Measurements from ENCODE around the gene TMEM167A. TPM values are rescaled to one million over a fixed set of nuclear protein-coding genes. Genes with fewer than 3 reads are reported as not detected.
"Not testable (repeated sequence)": the region's sequence is repeated elsewhere in the genome, so short reads cannot be mapped to it uniquely, and the experiment has no call there.

The TMEM167A gene
- total RNA-seq, 2 donors from 2014 or later = 41.2 to 49.9 TPM

GRCh38 chr5:83071286-83072051 lies 5.7 kb downstream of the TMEM167A start:
- peak; percentile 33 for ATAC-seq
- H3K36me3 Mint-ChIP-seq (ENCODE audit: low read depth) = no peaks in the 10 kb centered on the region
- peak overlapping the region; percentile 65 for H3K27ac Mint-ChIP-seq
- peak overlapping the region; percentile 43 for H3K4me3 Mint-ChIP-seq
- H3K4me1 Mint-ChIP-seq = peaks cover 47% of the 10 kb centered on the region
- no peaks in the 10 kb centered on the region for H3K27me3 Mint-ChIP-seq
- no peaks in the 10 kb centered on the region for H3K9me3 ChIP-seq (ENCODE audit: control insufficient read depth, low read length, poor library complexity, severe bottlenecking)
- DNase-seq = no peak

GRCh38 chr5:83069096-83069799 lies 7.9 kb downstream of the TMEM167A start:
- Mint-ChIP-seq H3K36me3 (ENCODE audit: low read depth) (no peaks in the 10 kb centered on the region), H3K4me1 (peaks cover 34% of the 10 kb centered on the region), H3K4me3 (no peak overlapping the region), H3K27ac (peak overlapping the region; percentile 24), H3K27me3 (no peaks in the 10 kb centered on the region)
- H3K9me3 ChIP-seq (ENCODE audit: control insufficient read depth, low read length, poor library complexity, severe bottlenecking) = no peaks in the 10 kb centered on the region
- ATAC-seq (no peak), DNase-seq (no peak)

- not testable (repeated sequence) for DNase-seq; H3K9me3 ChIP-seq (ENCODE audit: control insufficient read depth, low read length, poor library complexity, severe bottlenecking); H3K27ac Mint-ChIP-seq; ATAC-seq; H3K4me3 Mint-ChIP-seq; H3K27me3 Mint-ChIP-seq; H3K36me3 Mint-ChIP-seq (ENCODE audit: low read depth)
- H3K4me1 Mint-ChIP-seq = peaks cover 24% of the 10 kb centered on the region
Measured at GRCh38 chr5:83067377-83067776, 9.8 kb downstream of the TMEM167A start.

- no peaks in the 10 kb centered on the region for H3K36me3 Mint-ChIP-seq (ENCODE audit: low read depth)
- H3K27me3 Mint-ChIP-seq = no peaks in the 10 kb centered on the region
- DNase-seq (no peak), ATAC-seq (no peak)
- no peaks in the 10 kb centered on the region for H3K9me3 ChIP-seq (ENCODE audit: control insufficient read depth, low read length, poor library complexity, severe bottlenecking)
- no peak overlapping the region for H3K27ac Mint-ChIP-seq
- peaks cover 19% of the 10 kb centered on the region for H3K4me1 Mint-ChIP-seq
- H3K4me3 Mint-ChIP-seq = no peak overlapping the region
Measured at GRCh38 chr5:83066548-83067110, 10.6 kb downstream of the TMEM167A start.

- Mint-ChIP-seq H3K36me3 (ENCODE audit: low read depth) (peaks cover 7% of the 10 kb centered on the region), H3K27me3 (no peaks in the 10 kb centered on the region), H3K4me1 (peaks cover 19% of the 10 kb centered on the region), H3K27ac (peak overlapping the region; percentile 79), H3K4me3 (no peak overlapping the region)
- ATAC-seq (no peak), DNase-seq (no peak)
- H3K9me3 ChIP-seq (ENCODE audit: control insufficient read depth, low read length, poor library complexity, severe bottlenecking) = no peaks in the 10 kb centered on the region
Measured at GRCh38 chr5:83059341-83059740, 17.9 kb downstream of the TMEM167A start.

- Mint-ChIP-seq H3K27me3 (no peaks in the 10 kb centered on the region), H3K27ac (peak overlapping the region; percentile 79), H3K36me3 (ENCODE audit: low read depth) (peaks cover 9% of the 10 kb centered on the region), H3K4me3 (no peak overlapping the region), H3K4me1 (peaks cover 19% of the 10 kb centered on the region)
- no peaks in the 10 kb centered on the region for H3K9me3 ChIP-seq (ENCODE audit: control insufficient read depth, low read length, poor library complexity, severe bottlenecking)
- ATAC-seq (no peak), DNase-seq (no peak)
Measured at GRCh38 chr5:83058726-83059125, 18.5 kb downstream of the TMEM167A start.

- Mint-ChIP-seq H3K4me1 (peaks cover 23% of the 10 kb centered on the region), H3K4me3 (no peak overlapping the region), H3K36me3 (ENCODE audit: low read depth) (peaks cover 13% of the 10 kb centered on the region), H3K27ac (peak overlapping the region; percentile 56), H3K27me3 (no peaks in the 10 kb centered on the region)
- ATAC-seq (no peak), DNase-seq (no peak)
- no peaks in the 10 kb centered on the region for H3K9me3 ChIP-seq (ENCODE audit: control insufficient read depth, low read length, poor library complexity, severe bottlenecking)
Measured at GRCh38 chr5:83055166-83055565, 22.0 kb downstream of the TMEM167A start.

GRCh38 chr5:83050723-83051340 lies 26.4 kb downstream of the TMEM167A start:
- Mint-ChIP-seq H3K27me3 (no peaks in the 10 kb centered on the region), H3K4me3 (no peak overlapping the region), H3K4me1 (peaks cover 14% of the 10 kb centered on the region), H3K36me3 (ENCODE audit: low read depth) (peaks cover 11% of the 10 kb centered on the region), H3K27ac (no peak overlapping the region)
- DNase-seq (no peak), ATAC-seq (no peak)
- H3K9me3 ChIP-seq (ENCODE audit: control insufficient read depth, low read length, poor library complexity, severe bottlenecking) = no peaks in the 10 kb centered on the region

- peaks cover 6% of the 10 kb centered on the region for H3K36me3 Mint-ChIP-seq (ENCODE audit: low read depth)
Measured at GRCh38 chr5:83049370-83049885, 27.8 kb downstream of the TMEM167A start.

GRCh38 chr5:83048811-83049210 lies 28.4 kb downstream of the TMEM167A start:
- Mint-ChIP-seq H3K27me3 (no peaks in the 10 kb centered on the region), H3K4me3 (no peak overlapping the region), H3K27ac (no peak overlapping the region), H3K4me1 (peaks cover 5% of the 10 kb centered on the region), H3K36me3 (ENCODE audit: low read depth) (peaks cover 4% of the 10 kb centered on the region)
- DNase-seq (no peak), ATAC-seq (no peak)
- no peaks in the 10 kb centered on the region for H3K9me3 ChIP-seq (ENCODE audit: control insufficient read depth, low read length, poor library complexity, severe bottlenecking)

More at GRCh38 chr5:83049370-83049885, 27.8 kb downstream of the TMEM167A start:
- Mint-ChIP-seq H3K27ac (no peak overlapping the region), H3K4me1 (peaks cover 5% of the 10 kb centered on the region), H3K27me3 (no peaks in the 10 kb centered on the region), H3K4me3 (no peak overlapping the region)
- H3K9me3 ChIP-seq (ENCODE audit: control insufficient read depth, low read length, poor library complexity, severe bottlenecking) = no peaks in the 10 kb centered on the region
- no peak for DNase-seq
- ATAC-seq = no peak

- Mint-ChIP-seq H3K4me1 (peaks cover 5% of the 10 kb centered on the region), H3K36me3 (ENCODE audit: low read depth) (peaks cover 4% of the 10 kb centered on the region), H3K27me3 (no peaks in the 10 kb centered on the region), H3K4me3 (no peak overlapping the region), H3K27ac (no peak overlapping the region)
- ATAC-seq (no peak), DNase-seq (no peak)
- H3K9me3 ChIP-seq (ENCODE audit: control insufficient read depth, low read length, poor library complexity, severe bottlenecking) = no peaks in the 10 kb centered on the region
Measured at GRCh38 chr5:83048277-83048676, 28.9 kb downstream of the TMEM167A start.

- no peaks in the 10 kb centered on the region for H3K9me3 ChIP-seq (ENCODE audit: control insufficient read depth, low read length, poor library complexity, severe bottlenecking)
- H3K4me1 Mint-ChIP-seq = no peaks in the 10 kb centered on the region
- no peak for ATAC-seq
- no peaks in the 10 kb centered on the region for H3K27me3 Mint-ChIP-seq
- DNase-seq = no peak
- peaks cover 2% of the 10 kb centered on the region for H3K36me3 Mint-ChIP-seq (ENCODE audit: low read depth)
- no peak overlapping the region for H3K4me3 Mint-ChIP-seq
- no peak overlapping the region for H3K27ac Mint-ChIP-seq
Measured at GRCh38 chr5:83044926-83045325, 32.3 kb downstream of the TMEM167A start.

- Mint-ChIP-seq H3K4me1 (no peaks in the 10 kb centered on the region), H3K27me3 (no peaks in the 10 kb centered on the region), H3K36me3 (ENCODE audit: low read depth) (peaks cover 2% of the 10 kb centered on the region), H3K4me3 (no peak overlapping the region), H3K27ac (no peak overlapping the region)
- DNase-seq = no peak
- no peak for ATAC-seq
- H3K9me3 ChIP-seq (ENCODE audit: control insufficient read depth, low read length, poor library complexity, severe bottlenecking) = no peaks in the 10 kb centered on the region
Measured at GRCh38 chr5:83042507-83042906, 34.7 kb downstream of the TMEM167A start.

Measured in T-helper 17 cell (primary cell).